Stimulated activated CD8-positive, alpha-beta memory T cell treated with anti-CD3 and anti-CD28 coated beads, Interleukin-15, amount 100 ng/mL, for 1 hour (primary cell): ENCODE results near the gene IBA57.

Source experiments
- DNase-seq: peaks from one replicate; pipeline ENCODE4 v3.0.0-alpha.2; 2020; ENCODE audit warnings: low read depth

IBA57 gene

GRCh38 chr1:228165372-228166169 is at the start of gene IBA57:
IBA57 (plus strand) TSS chr1:228165804; CDS start chr1:228165817, 13 bp downstream.
- DNase-seq, result peak; percentile 98

GRCh38 chr1:228117335-228117734 is 48.3 kb upstream of the IBA57 start:
- DNase-seq, result no peak

DNA sequence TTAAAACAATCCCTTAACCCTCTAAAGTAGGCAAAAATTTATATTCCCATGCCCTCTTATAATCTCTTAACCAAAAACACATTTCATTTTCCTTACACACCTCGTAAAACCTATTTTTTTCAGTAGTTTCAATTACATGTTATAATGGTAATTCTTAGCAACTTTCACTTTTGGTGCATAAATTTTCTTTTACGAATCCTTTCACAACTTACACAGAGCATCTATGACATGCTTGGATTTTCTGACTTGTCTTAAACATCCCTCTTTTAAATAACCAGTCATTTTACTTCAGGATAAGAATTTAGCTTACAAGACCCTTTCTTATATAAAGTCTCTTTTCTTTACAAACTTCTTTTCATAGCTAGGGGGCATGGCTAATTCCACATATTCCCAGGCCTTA is 47.6 kb upstream of the IBA57 start:
- DNase-seq, result no peak

DNA sequence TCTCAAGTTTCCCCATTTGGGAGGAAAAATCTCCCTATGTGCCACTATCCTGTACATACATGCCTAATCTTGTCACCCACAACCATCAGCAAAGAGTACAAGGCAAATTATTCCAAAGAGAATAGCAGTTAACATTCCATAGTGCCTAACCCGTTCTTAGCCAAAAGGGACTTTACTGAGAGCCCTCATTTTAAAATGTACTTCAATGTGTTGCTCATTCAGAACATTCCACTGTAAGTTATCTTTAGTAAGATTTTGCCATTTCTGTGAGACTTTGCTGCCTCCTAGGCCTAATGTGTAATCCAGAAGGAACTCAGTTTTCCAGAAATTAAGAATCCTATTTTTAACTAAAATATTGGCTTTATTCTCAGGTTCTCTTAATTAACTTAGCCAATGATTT is 45.3 kb upstream of the IBA57 start:
- no peak for DNase-seq

- no peak for DNase-seq
These were observed 44.6 kb upstream of the IBA57 start for GRCh38 chr1:228120857-228121489.

DNA sequence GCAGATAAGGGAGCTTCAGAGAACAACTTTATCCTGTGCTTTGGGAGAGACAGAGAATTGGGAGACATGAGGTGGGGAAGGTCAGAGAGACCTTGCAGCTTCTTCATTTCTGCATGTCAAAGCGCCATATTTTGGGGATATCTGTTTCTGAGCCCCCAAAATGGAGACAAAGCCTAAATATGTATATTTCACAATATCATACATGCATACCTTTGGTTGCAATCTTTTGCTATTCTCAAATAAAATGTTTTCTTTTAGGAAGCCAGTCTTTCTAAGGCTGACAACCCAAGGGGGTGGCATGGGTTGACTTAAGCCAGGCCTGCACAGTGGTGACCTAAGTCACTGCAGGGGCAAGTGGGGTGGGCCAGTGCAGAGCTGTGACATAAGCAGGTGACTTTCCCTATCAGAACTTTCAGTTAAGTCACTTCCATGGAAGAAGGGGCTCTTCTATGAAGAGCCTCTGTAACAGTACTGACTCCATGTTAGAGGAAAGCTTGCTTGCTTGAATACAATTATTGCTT is 42.6 kb upstream of the IBA57 start:
- DNase-seq, result no peak

DNA sequence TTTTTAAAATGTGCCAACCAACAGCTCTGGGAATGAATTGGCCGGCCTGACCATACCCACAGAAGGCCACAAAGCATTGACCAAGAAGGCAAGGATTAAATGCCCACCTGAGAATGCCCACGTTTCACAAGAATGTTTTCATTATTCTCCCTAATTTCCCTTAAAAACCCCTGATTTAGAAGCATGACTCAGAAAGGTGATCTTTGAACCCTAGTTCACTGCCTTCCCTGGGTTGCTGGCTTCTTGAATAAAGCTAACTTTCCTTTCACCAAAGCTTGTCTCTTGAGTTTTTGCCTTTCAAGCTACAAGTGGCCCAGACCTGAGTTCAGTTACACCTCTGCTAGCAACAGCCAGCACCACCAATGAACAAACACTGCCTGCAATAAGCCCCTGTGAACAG is 42.1 kb upstream of the IBA57 start:
- DNase-seq, result no peak

GRCh38 chr1:228125185-228125584 is 40.4 kb upstream of the IBA57 start:
- no peak for DNase-seq

DNA sequence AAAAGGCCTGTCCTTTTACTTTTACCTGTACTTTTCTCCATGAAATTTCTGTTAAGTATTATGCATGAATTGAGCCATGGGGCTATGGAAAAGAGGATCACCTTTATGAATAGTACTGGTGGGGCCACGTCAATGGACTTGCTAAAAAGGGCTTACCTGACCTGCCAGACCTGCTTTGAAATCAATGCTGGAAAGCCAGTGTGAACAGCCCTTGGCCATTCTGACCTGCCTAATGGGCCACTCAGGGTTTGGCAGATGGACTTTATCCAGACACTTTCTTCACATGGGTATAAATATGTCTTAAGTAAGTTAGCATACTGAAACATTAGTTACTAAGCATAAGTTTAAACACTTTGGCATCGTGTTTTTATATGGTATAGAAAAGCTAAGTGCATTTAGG is 33.8 kb upstream of the IBA57 start:
- DNase-seq, result no peak

- DNase-seq, result no peak
These were observed 31.0 kb upstream of the IBA57 start for GRCh38 chr1:228134591-228134990.

DNA sequence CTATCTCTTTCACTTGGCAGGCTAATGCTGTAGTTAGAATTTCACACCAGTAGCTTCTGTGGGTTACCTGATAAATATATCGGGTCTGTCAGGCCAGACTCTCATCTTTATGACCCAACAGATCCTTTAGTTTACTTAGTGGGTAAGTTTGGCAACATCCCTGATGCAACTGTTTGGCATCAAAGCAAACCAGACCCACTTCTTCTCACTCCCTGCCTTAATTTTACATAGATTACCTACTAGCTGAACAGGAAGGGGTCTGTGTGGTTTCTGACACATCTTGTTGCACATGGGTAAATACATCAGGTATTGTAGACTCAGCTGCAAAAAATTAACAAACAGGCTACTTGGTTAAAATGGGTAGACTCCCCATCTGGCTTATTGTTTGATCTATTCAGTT is 28.7 kb upstream of the IBA57 start:
- no peak for DNase-seq

- DNase-seq, result no peak
These were observed 26.1 kb upstream of the IBA57 start for GRCh38 chr1:228139406-228139930.

- DNase-seq, result peak; percentile 100
These were observed 25.5 kb upstream of the IBA57 start, which contains the start of gene GUK1 for GRCh38 chr1:228139931-228140723. GUK1 (plus strand) TSS chr1:228140279; CDS start chr1:228140303, 24 bp downstream.

- no peak for DNase-seq
These were observed 24.8 kb upstream of the IBA57 start for GRCh38 chr1:228140724-228141225.

GRCh38 chr1:228141226-228142044 is 24.2 kb upstream of the IBA57 start:
- no peak for DNase-seq

GRCh38 chr1:228142155-228142691 is 23.4 kb upstream of the IBA57 start:
- DNase-seq, result no peak

DNA sequence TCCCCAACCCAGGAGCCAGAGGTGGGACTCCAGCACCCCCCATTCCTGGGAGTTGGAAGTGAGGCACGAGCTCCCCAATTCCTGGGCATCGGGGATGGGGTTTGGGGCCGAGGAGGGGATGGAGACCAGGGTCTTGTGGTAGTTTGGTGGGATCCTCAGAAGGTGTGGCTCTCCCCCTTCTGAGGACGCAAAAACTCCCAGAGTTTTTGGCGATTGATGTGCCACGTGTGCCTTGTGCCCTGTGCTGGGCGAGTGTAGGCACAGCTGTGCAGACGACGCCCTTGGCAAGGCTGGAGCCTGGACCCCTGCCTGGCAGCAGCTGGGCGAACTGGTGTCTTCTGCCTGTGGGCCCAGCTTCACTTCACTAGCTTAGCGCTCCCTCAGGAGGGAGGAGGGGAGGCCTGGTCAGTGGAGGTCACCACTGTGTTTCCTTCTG is 22.9 kb upstream of the IBA57 start:
- no peak for DNase-seq

GRCh38 chr1:228143480-228144192 is 22.0 kb upstream of the IBA57 start:
- no peak for DNase-seq

- no peak for DNase-seq
These were observed 21.2 kb upstream of the IBA57 start for GRCh38 chr1:228144193-228144992.
